ENCODE measurements around the gene NXPH4. TPM values are rescaled to one million over a fixed set of nuclear protein-coding genes. Genes with fewer than 3 reads are reported as not detected.

Gene NXPH4
- total RNA-seq, 1 experiment from 2014 or later: 5.8 TPM

GRCh38 chr12:57242691-57243454, 26.3 kb downstream of the NXPH4 start:
- DNase-seq (ENCODE audit: low spot score): no peak

- DNase-seq (ENCODE audit: low spot score): peak; percentile 28
Measured at GRCh38 chr12:57243521-57244311, 27.1 kb downstream of the NXPH4 start.

GRCh38 chr12:57244312-57244696, 27.7 kb downstream of the NXPH4 start:
- DNase-seq (ENCODE audit: low spot score): no peak

- DNase-seq (ENCODE audit: low spot score): no peak
Measured at GRCh38 chr12:57247041-57247440, 30.4 kb downstream of the NXPH4 start.

GRCh38 chr12:57248934-57249742, 32.5 kb downstream of the NXPH4 start:
- DNase-seq (ENCODE audit: low spot score): no peak

GRCh38 chr12:57250541-57250940, 33.9 kb downstream of the NXPH4 start:
- no peak for DNase-seq (ENCODE audit: low spot score)

GRCh38 chr12:57250956-57251355, 34.4 kb downstream of the NXPH4 start, which contains the start of gene STAC3:
Gene STAC3, minus strand, starts transcription at chr12:57251187. Its CDS starts 1,551 bp downstream, at chr12:57249636.
- DNase-seq (ENCODE audit: low spot score): no peak

GRCh38 chr12:57254506-57255280, 38.1 kb downstream of the NXPH4 start:
- DNase-seq (ENCODE audit: low spot score): no peak

- no peak for DNase-seq (ENCODE audit: low spot score)
Measured at GRCh38 chr12:57255916-57256315, 39.3 kb downstream of the NXPH4 start.

GRCh38 chr12:57258977-57259970, 42.7 kb downstream of the NXPH4 start:
- DNase-seq (ENCODE audit: low spot score): no peak

- DNase-seq (ENCODE audit: low spot score): no peak
Measured at GRCh38 chr12:57260366-57260765, 43.8 kb downstream of the NXPH4 start.

- DNase-seq (ENCODE audit: low spot score): no peak
Measured at GRCh38 chr12:57261428-57261865, 44.9 kb downstream of the NXPH4 start.

GRCh38 chr12:57262126-57262822, 45.7 kb downstream of the NXPH4 start:
- no peak for DNase-seq (ENCODE audit: low spot score)

- DNase-seq (ENCODE audit: low spot score): no peak
Measured at GRCh38 chr12:57263096-57263495, 46.5 kb downstream of the NXPH4 start.

- no peak for DNase-seq (ENCODE audit: low spot score)
Measured at GRCh38 chr12:57266681-57267080, 50.1 kb downstream of the NXPH4 start.

GRCh38 chr12:57268264-57268663, 51.7 kb downstream of the NXPH4 start:
- DNase-seq (ENCODE audit: low spot score): no peak

- no peak for DNase-seq (ENCODE audit: low spot score)
Measured at GRCh38 chr12:57270966-57271470, 54.4 kb downstream of the NXPH4 start.

GRCh38 chr12:57272337-57273151, 56.0 kb downstream of the NXPH4 start:
- no peak for DNase-seq (ENCODE audit: low spot score)

All from A172 (cell line).